RWPE1 (cell line): ENCODE data around the gene MAPK8IP2.

Source experiments
- CTCF ChIA-PET: fragments of 350-600 bp; sonication (Branson Sonifier 250); formaldehyde crosslinking; extraction: SDS; loops from one replicate; lab custom pipeline; 2021; lab: Yijun Ruan, JAX
- POLR2A ChIA-PET: fragments of 400-600 bp; formaldehyde crosslinking; extraction: SDS; loops from one replicate; lab custom pipeline; 2020; ENCODE audit warnings: antibody characterized with exemption; ENCODE audit not compliant: low non-redundant PET; lab: Yijun Ruan, JAX
- DNase-seq: peaks from one replicate; pipeline ENCODE4 v3.0.0; 2012; ENCODE audit warnings: low spot score
- H3K27ac ChIP-seq: fragments of 450-650 bp; 2 replicates; pipeline ENCODE4 v1.5.1; 2017
- TF ChIP-seq, protein P1 (sequence below): fragments of 450-650 bp; conservative IDR thresholded peaks from 2 replicates; pipeline ENCODE4 v1.5.1; 2017; ENCODE audit warnings: low read depth, mild to moderate bottlenecking

The MAPK8IP2 gene

DNA sequence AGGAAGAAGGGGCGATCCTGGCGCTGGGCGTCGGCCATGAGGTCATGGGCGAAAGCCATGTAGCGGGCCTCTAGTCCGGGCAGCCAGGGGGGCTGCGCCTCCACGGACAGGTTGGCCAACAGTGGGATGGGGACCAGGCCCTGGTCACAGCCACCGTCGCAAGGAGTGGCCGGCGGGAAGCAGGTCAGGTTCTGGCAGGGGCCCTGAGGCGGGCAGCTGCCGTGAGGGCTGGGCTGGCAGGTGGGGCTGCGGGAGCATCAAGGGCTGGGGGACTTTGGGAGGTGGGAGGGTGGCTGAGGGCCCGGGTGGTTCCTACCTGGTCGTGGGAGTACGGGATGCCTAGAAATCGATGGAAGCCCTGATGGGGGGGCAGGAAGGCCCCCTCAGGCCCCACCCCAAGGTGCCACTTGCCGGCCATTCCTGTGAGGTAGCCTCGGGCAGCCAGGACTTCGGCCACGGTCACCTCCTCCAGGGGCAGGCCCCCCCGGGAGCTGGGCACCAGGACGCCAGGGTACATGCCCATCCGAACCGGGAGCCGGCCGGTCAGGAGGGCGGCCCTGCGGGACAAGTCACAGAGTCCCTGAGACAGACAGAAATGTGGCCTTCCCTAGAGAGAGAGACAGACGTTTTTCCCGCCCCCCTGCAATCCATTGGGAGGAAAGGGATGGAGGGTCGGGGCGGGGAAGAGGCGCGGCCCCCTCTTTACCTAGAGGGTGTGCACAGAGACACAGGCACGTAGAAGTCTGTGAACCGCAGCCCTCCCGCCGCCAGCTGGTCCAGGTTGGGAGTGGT, 26.5 kb downstream of the MAPK8IP2 start:
- H3K27ac ChIP-seq: peak overlapping the region; percentile 67
- TF ChIP-seq, protein P1, sequence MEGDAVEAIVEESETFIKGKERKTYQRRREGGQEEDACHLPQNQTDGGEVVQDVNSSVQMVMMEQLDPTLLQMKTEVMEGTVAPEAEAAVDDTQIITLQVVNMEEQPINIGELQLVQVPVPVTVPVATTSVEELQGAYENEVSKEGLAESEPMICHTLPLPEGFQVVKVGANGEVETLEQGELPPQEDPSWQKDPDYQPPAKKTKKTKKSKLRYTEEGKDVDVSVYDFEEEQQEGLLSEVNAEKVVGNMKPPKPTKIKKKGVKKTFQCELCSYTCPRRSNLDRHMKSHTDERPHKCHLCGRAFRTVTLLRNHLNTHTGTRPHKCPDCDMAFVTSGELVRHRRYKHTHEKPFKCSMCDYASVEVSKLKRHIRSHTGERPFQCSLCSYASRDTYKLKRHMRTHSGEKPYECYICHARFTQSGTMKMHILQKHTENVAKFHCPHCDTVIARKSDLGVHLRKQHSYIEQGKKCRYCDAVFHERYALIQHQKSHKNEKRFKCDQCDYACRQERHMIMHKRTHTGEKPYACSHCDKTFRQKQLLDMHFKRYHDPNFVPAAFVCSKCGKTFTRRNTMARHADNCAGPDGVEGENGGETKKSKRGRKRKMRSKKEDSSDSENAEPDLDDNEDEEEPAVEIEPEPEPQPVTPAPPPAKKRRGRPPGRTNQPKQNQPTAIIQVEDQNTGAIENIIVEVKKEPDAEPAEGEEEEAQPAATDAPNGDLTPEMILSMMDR: no peak
- CTCF ChIA-PET: interaction anchor here (0.7 kb wide), 1 partner anchor 64 kb away, joined by 3 read pairs; no protein-coding TSS in a partner anchor
- DNase-seq: no peak
- POLR2A ChIA-PET: no interaction called here

GRCh38 chr22:50627642-50628542, 27.3 kb downstream of the MAPK8IP2 start, which contains the start of gene ARSA:
TSS of gene ARSA (minus strand) at chr22:50628152. CDS start at chr22:50627779, 373 bp downstream.
- peak within 1 kb of the TSS; percentile 67 for H3K27ac ChIP-seq
- DNase-seq: peak; percentile 75
- CTCF ChIA-PET: interaction anchor here (0.9 kb wide), 1 partner anchor 64 kb away, joined by 3 read pairs; no protein-coding TSS in a partner anchor
- POLR2A ChIA-PET: no interaction called here
- TF ChIP-seq, protein P1: peak; percentile 56; the same call in 1 of the 2 replicates

GRCh38 chr22:50628543-50629134, 28.0 kb downstream of the MAPK8IP2 start:
- ChIA-PET CTCF (interaction anchor here (0.9 kb wide), 1 partner anchor 63 kb away, joined by 3 read pairs; no protein-coding TSS in a partner anchor), POLR2A (no interaction called here)
- DNase-seq: no peak
- TF ChIP-seq, protein P1: no peak
- H3K27ac ChIP-seq: peak overlapping the region; percentile 67

DNA sequence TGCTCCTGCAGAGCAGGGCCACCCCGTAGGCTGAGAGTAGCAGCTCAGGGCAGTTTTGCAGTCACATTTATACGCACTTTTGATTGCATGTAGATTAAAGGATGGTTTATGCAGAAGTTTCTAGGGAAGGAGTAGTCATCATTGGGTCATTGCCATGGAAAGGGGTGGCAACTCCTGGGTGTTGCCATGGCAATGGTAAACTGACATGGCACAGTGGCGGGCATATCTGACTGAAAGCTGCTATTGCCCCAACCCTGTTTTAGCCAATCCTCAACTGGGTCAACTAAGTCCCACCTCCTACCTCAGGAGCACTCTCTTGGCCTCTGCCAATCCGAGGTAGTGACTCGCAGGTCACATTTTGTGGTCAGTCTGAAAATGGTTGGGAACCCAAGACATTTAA, 29.8 kb downstream of the MAPK8IP2 start:
- no peak for DNase-seq
- no peak overlapping the region for H3K27ac ChIP-seq
- ChIA-PET POLR2A (interaction anchor here (0.6 kb wide), 1 partner anchor 12 kb away, joined by 5 read pairs; no protein-coding TSS in a partner anchor), CTCF (no interaction called here)
- TF ChIP-seq, protein P1: no peak

GRCh38 chr22:50633086-50633485, 32.5 kb downstream of the MAPK8IP2 start:
- TF ChIP-seq, protein P1: no peak
- H3K27ac ChIP-seq: no peak overlapping the region
- ChIA-PET CTCF (interaction anchor here (1.1 kb wide), 1 partner anchor 392 kb away, joined by 3 read pairs; no protein-coding TSS in a partner anchor), POLR2A (no interaction called here)
- no peak for DNase-seq
